ENCODE results near the gene RFX6. TPM values are rescaled to one million over a fixed set of nuclear protein-coding genes. Genes with fewer than 3 reads are reported as not detected.
"Not testable (repeated sequence)": the region's sequence is repeated elsewhere in the genome, so short reads cannot be mapped to it uniquely, and the experiment has no call there.

The RFX6 gene, protein sequence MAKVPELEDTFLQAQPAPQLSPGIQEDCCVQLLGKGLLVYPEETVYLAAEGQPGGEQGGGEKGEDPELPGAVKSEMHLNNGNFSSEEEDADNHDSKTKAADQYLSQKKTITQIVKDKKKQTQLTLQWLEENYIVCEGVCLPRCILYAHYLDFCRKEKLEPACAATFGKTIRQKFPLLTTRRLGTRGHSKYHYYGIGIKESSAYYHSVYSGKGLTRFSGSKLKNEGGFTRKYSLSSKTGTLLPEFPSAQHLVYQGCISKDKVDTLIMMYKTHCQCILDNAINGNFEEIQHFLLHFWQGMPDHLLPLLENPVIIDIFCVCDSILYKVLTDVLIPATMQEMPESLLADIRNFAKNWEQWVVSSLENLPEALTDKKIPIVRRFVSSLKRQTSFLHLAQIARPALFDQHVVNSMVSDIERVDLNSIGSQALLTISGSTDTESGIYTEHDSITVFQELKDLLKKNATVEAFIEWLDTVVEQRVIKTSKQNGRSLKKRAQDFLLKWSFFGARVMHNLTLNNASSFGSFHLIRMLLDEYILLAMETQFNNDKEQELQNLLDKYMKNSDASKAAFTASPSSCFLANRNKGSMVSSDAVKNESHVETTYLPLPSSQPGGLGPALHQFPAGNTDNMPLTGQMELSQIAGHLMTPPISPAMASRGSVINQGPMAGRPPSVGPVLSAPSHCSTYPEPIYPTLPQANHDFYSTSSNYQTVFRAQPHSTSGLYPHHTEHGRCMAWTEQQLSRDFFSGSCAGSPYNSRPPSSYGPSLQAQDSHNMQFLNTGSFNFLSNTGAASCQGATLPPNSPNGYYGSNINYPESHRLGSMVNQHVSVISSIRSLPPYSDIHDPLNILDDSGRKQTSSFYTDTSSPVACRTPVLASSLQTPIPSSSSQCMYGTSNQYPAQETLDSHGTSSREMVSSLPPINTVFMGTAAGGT
- total RNA-seq: not detected
- not detected for polyA plus RNA-seq

DNA sequence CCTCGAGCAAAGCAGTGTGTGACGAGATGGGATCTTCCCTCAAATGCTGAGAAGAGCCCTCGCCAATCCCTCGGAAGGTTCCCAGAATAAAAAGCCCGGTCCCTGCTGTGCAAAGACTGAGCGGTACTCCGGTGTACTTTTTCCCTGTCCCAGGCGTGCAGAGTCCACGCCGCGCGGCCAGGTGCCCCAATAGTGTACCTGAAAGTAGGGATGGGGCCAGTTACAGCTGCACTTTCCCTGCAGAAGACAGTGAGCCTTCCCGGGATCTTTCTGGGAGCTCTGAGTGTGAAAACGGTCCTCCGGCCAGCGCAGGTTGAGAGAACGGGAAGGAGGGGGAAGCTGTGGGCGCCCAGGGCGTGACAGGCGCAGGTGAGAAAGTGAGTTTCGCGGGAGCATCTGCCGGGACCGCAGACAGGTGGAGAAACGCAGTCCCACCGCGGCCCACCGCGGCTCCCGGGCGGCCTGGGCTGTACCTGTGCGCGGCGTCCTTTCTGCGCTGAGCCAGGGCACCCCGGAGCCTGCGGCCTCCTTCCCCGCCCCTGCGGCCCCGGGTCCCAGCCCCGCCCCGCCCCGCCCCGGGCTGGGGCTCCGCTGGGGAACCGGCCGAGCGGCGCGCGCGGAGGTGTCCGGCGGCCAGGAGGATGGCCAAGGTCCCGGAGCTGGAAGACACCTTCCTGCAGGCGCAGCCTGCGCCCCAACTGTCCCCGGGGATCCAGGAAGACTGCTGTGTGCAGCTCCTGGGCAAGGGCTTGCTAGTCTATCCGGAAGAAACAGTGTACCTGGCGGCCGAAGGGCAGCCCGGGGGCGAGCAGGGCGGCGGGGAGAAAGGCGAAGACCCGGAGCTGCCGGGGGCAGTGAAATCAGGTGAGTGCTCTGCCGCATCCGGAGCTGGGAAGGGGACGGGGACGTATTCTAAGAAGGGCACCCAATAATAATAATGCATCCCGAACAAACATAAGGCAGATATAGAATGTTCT is at the start of gene RFX6:
TSS of gene RFX6 (plus strand) at position 608 of the 977 bp plus-strand sequence. CDS start at position 642, 34 bp downstream.
- Mint-ChIP-seq H3K27ac (no peak within 1 kb of the TSS), H3K4me1 (peaks cover 0 to 10% (median 0%) of the 10 kb centered on the region in 4 donors), H3K9me3 (peaks cover 0 to 7% (median 3%) of the 10 kb centered on the region in 7 donors), H3K4me3 (peak within 1 kb of the TSS in 1 of 4 donors; percentile 4), H3K27me3 (peaks cover 46% of the 10 kb centered on the region), H3K36me3 (no peaks in the 10 kb centered on the region)
- peaks cover 21% of the 10 kb centered on the region for H3K27me3 ChIP-seq (ENCODE audit: control insufficient read depth, insufficient read depth, low read length)
- no peaks in the 10 kb centered on the region for H3K9me3 ChIP-seq (ENCODE audit: control insufficient read depth in 2 of 2, low read length in 2 of 2)
- H3K36me3 ChIP-seq (ENCODE audit: control insufficient read depth, insufficient read depth, low read length): no peaks in the 10 kb centered on the region
- H3K4me3 ChIP-seq (ENCODE audit: low read depth, low read length): no peak within 1 kb of the TSS
- no peaks in the 10 kb centered on the region for H3K4me1 ChIP-seq (ENCODE audit: control insufficient read depth, insufficient read depth, low read length, poor library complexity, severe bottlenecking)
- DNase-seq: no peak
- peak in 1 of 2 donors; percentile 12 for ATAC-seq (ENCODE audit: low read depth in 2 of 2)
- no peak within 1 kb of the TSS for H3K27ac ChIP-seq (ENCODE audit: insufficient read depth, low read length, poor library complexity, severe bottlenecking)

DNA sequence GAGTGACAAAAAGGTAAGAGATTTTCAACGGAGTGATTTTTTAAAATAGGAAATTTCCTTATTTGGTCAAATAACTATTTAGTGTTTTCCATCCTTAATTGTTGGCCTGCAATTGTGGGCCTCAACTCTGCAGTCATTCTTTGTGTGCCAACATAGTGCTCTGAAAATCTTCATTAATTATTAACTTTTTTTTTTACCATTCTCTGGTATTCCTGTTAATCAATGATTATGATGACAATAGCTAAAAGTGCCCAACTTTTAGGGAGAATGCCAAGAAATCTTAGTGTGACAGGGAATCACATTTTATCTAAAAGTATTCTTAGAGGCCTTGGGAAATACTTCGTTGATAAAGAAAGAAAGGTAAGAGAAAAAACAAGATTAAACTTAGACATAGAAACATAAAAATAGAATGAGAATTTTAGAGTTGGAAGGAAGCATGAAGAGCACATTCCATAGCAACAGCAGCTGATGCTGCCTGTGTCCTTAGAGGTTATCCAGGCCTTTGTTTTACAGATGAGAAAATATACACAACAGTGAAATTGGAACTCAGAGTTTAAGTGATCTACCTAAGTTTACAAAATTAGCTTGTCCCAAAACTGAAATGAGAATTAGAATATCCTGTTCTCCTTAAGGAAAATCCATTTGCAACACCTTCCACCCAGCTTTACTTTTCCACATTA is 49.3 kb upstream of the RFX6 start:
- H3K36me3 ChIP-seq (ENCODE audit: control insufficient read depth, insufficient read depth, low read length): no peaks in the 10 kb centered on the region
- H3K9me3 ChIP-seq (ENCODE audit: control insufficient read depth in 2 of 2, low read length in 2 of 2): no peaks in the 10 kb centered on the region
- ATAC-seq (ENCODE audit: low read depth in 2 of 2) (no peak), DNase-seq (no peak)
- Mint-ChIP-seq H3K36me3 (no peaks in the 10 kb centered on the region), H3K4me1 (no peaks in the 10 kb centered on the region), H3K27me3 (no peaks in the 10 kb centered on the region), H3K9me3 (peaks cover 0 to 18% (median 4%) of the 10 kb centered on the region in 7 donors), H3K4me3 (no peak overlapping the region), H3K27ac (no peak overlapping the region)
- H3K27me3 ChIP-seq (ENCODE audit: control insufficient read depth, insufficient read depth, low read length): no peaks in the 10 kb centered on the region
- no peak overlapping the region for H3K27ac ChIP-seq (ENCODE audit: insufficient read depth, low read length, poor library complexity, severe bottlenecking)
- H3K4me1 ChIP-seq (ENCODE audit: control insufficient read depth, insufficient read depth, low read length, poor library complexity, severe bottlenecking): no peaks in the 10 kb centered on the region
- H3K4me3 ChIP-seq (ENCODE audit: low read depth, low read length): no peak overlapping the region

DNA sequence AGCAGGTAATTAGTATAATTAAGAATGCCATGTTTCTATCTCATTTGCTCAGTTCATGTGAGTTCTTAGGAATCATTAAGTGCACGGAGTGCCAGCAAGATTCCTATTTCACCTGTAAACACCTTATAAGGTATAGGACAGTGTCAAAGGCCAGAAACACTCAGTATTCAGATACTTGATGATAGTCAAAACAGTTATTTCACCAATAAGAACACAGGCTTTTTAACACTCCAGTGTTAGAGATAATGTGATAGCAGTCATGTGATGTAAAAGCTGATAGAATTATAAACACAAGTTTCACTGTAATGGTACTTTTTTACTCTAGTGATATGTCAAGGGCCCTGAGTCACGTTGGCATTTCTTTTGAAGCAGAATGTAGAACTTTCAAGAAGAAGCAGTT is 48.1 kb upstream of the RFX6 start, which contains the start of gene GPRC6A:
TSS of gene GPRC6A (minus strand) at position 101 of the 400 bp plus-strand sequence. CDS start at position 31, 70 bp downstream.
- Histone ChIP-seq H3K27ac (ENCODE audit: insufficient read depth, low read length, poor library complexity, severe bottlenecking) (no peak within 1 kb of the TSS), H3K4me1 (ENCODE audit: control insufficient read depth, insufficient read depth, low read length, poor library complexity, severe bottlenecking) (no peaks in the 10 kb centered on the region), H3K4me3 (ENCODE audit: low read depth, low read length) (no peak within 1 kb of the TSS), H3K36me3 (ENCODE audit: control insufficient read depth, insufficient read depth, low read length) (no peaks in the 10 kb centered on the region), H3K9me3 (ENCODE audit: control insufficient read depth in 2 of 2, low read length in 2 of 2) (no peaks in the 10 kb centered on the region), H3K27me3 (ENCODE audit: control insufficient read depth, insufficient read depth, low read length) (no peaks in the 10 kb centered on the region)
- ATAC-seq (ENCODE audit: low read depth in 2 of 2): no peak
- Mint-ChIP-seq H3K27me3 (no peaks in the 10 kb centered on the region), H3K4me3 (no peak within 1 kb of the TSS), H3K9me3 (peaks cover 0 to 8% (median 3%) of the 10 kb centered on the region in 7 donors), H3K36me3 (no peaks in the 10 kb centered on the region), H3K27ac (no peak within 1 kb of the TSS), H3K4me1 (no peaks in the 10 kb centered on the region)
- DNase-seq: no peak

DNA sequence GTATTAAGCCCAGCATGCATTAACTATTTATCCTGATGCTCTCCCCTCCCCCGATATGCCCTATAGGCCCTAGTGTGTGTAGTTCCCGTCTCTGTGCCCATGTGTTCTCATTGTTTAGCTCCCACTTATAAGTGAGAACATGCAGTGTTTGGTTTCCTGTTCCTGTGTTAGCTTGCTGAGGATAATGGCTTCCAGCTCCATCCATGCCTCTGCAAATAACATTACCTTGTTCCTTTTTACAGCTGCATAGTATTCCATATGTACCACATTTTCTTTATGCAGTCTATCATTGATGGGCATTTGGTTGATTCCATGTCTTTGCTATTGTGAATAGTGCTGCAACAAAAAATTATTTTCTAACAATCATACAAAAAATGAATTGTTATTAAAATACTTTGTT is 42.5 kb upstream of the RFX6 start:
- DNase-seq; H3K27ac ChIP-seq (ENCODE audit: insufficient read depth, low read length, poor library complexity, severe bottlenecking); H3K27me3 Mint-ChIP-seq; H3K9me3 Mint-ChIP-seq; H3K36me3 Mint-ChIP-seq; H3K4me3 ChIP-seq (ENCODE audit: low read depth, low read length); H3K4me1 ChIP-seq (ENCODE audit: control insufficient read depth, insufficient read depth, low read length, poor library complexity, severe bottlenecking); H3K27ac Mint-ChIP-seq; ATAC-seq (ENCODE audit: low read depth in 2 of 2); H3K4me1 Mint-ChIP-seq; H3K4me3 Mint-ChIP-seq; H3K9me3 ChIP-seq (ENCODE audit: control insufficient read depth in 2 of 2, low read length in 2 of 2); H3K36me3 ChIP-seq (ENCODE audit: control insufficient read depth, insufficient read depth, low read length); H3K27me3 ChIP-seq (ENCODE audit: control insufficient read depth, insufficient read depth, low read length): not testable (repeated sequence)

DNA sequence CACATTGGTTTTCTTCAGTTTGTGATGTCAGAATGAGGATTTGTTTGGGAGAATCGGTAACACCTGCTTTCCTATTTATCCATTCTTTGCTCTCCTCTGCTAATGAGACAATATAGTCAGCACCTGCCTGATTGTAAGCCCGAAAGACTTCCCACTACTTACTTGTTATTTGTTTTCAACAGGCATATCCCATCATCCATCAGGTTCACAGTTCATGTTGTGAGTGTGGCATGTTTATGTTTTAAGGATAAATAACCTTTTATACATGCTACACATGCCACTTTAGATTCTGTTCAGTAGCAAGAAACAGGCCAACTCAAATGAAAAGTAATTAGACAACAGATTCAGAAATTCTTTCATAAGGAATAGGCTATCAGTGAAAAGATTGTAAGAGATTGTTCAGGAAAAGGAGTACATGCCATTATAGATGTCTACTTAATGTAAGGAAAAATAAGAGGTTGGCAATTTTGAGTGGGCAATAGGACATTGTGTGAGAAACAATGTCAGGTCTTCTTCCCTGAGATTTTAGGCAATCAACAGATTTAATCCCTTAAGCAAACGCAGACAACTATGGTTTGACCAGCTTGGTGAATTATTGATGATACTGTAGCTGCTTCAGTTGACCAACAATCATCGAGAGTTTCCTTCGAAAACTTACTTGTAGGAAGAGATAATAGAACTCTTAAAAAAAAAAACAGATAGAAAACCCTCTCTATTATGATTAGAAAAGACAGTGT is 40.3 kb upstream of the RFX6 start:
- DNase-seq (no peak), ATAC-seq (ENCODE audit: low read depth in 2 of 2) (no peak)
- no peak overlapping the region for H3K27ac ChIP-seq (ENCODE audit: insufficient read depth, low read length, poor library complexity, severe bottlenecking)
- Mint-ChIP-seq H3K4me3 (no peak overlapping the region), H3K27me3 (no peaks in the 10 kb centered on the region), H3K9me3 (peaks cover 0 to 7% (median 1%) of the 10 kb centered on the region in 7 donors), H3K4me1 (no peaks in the 10 kb centered on the region), H3K36me3 (no peaks in the 10 kb centered on the region), H3K27ac (no peak overlapping the region)
- no peak overlapping the region for H3K4me3 ChIP-seq (ENCODE audit: low read depth, low read length)
- H3K27me3 ChIP-seq (ENCODE audit: control insufficient read depth, insufficient read depth, low read length): no peaks in the 10 kb centered on the region
- H3K4me1 ChIP-seq (ENCODE audit: control insufficient read depth, insufficient read depth, low read length, poor library complexity, severe bottlenecking): no peaks in the 10 kb centered on the region
- peaks cover 0 to 2% of the 10 kb centered on the region in 2 experiments for H3K9me3 ChIP-seq (ENCODE audit: control insufficient read depth in 2 of 2, low read length in 2 of 2)
- H3K36me3 ChIP-seq (ENCODE audit: control insufficient read depth, insufficient read depth, low read length): no peaks in the 10 kb centered on the region

DNA sequence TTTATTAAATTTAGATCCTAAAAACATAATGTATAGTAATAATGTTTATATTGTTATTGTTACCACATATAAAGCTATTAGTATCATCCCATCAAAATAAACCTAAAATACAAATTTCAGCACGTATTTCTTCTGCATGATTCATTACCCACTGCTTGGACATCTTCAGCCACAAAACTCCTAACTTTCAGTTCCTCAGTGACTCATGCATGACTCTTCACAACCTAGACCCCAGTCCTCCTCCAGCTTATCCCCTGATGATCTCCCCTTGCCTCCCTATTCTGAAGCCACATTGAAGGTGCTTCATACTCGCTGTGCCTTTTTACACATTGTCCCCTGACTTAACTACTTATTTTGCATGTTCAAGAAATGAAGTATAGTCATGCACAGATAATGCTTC is 37.0 kb upstream of the RFX6 start:
- Mint-ChIP-seq H3K27me3 (no peaks in the 10 kb centered on the region), H3K4me1 (no peaks in the 10 kb centered on the region), H3K27ac (no peak overlapping the region), H3K36me3 (no peaks in the 10 kb centered on the region), H3K4me3 (no peak overlapping the region), H3K9me3 (peaks cover 0 to 7% (median 1%) of the 10 kb centered on the region in 7 donors)
- no peak for ATAC-seq (ENCODE audit: low read depth in 2 of 2)
- Histone ChIP-seq H3K27me3 (ENCODE audit: control insufficient read depth, insufficient read depth, low read length) (no peaks in the 10 kb centered on the region), H3K27ac (ENCODE audit: insufficient read depth, low read length, poor library complexity, severe bottlenecking) (no peak overlapping the region), H3K9me3 (ENCODE audit: control insufficient read depth in 2 of 2, low read length in 2 of 2) (peaks cover 0 to 2% of the 10 kb centered on the region in 2 experiments), H3K4me3 (ENCODE audit: low read depth, low read length) (no peak overlapping the region), H3K36me3 (ENCODE audit: control insufficient read depth, insufficient read depth, low read length) (no peaks in the 10 kb centered on the region), H3K4me1 (ENCODE audit: control insufficient read depth, insufficient read depth, low read length, poor library complexity, severe bottlenecking) (no peaks in the 10 kb centered on the region)
- no peak for DNase-seq
